Stimulated activated CD8-positive, alpha-beta memory T cell treated with anti-CD3 and anti-CD28 coated beads, Interleukin-15, amount 100 ng/mL, for 48 hours (primary cell): ENCODE data around the gene SCN2A.

Source experiments
- DNase-seq, 2 donors: peaks; one replicate each; pipeline ENCODE4 v3.0.0-alpha.2; 2020; ENCODE audit warnings: low read depth in 2 of 2

Gene SCN2A

DNA sequence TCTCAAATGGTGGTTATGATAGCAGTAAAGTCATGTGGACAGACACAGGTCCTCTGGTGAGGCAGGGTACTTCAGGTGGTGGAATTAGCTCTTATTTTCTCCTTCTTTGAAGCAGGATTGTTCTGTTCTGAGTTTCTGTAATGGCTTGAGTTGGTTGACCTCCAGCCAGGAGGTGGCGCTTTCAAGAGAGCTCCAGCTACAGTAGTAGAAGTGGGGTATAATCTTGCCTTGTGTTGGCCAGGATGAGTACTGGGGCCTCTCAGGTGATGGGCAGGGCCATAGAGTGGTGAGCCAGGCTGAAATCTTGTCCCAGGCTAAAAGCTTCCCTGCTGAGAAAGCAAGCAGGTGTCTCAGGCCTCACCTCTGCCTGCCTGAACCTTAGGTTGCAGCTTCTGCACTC lies 177.8 kb downstream of the SCN2A start:
- no peak for DNase-seq

GRCh38 chr2:165420231-165420630 lies 181.0 kb downstream of the SCN2A start:
- DNase-seq = no peak

DNA sequence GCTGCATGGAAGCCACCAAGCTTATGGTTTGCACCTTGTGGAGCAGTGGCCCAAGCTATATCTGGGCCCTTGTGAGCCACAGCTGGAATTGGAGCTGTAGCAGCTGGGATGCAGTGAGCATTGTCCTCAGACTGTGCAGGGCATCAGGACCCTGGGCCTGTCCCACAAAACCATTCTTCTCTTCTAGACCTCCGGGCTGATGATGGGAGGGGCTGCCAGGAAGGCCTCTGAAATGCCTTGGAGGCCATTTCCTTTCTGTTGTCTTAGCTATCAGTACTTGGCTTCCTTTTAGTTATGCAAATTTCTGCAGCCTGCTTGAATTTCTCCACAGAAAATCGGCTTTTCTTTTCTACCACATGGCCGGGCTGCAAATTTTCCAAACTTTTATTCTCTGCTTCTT lies 183.9 kb downstream of the SCN2A start:
- DNase-seq = no peak

DNA sequence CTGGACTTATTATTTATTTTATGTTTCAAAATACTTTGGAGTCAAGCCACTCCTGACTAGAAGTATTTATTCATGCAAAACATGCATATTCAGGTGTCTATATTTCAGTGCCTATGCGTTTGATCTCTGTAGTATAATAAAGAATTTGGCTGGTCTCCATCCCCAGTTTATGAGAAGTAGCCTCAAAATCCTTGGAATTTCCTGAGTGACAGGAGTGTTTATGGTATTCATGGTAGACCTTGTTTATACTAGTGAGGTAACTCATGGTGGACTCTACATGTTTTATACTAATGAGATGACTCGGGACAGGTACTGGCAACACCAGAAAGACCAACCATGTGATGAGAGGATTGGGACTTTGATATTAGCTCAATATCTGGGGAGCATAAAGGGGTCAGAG lies 186.3 kb downstream of the SCN2A start:
- DNase-seq = no peak

DNA sequence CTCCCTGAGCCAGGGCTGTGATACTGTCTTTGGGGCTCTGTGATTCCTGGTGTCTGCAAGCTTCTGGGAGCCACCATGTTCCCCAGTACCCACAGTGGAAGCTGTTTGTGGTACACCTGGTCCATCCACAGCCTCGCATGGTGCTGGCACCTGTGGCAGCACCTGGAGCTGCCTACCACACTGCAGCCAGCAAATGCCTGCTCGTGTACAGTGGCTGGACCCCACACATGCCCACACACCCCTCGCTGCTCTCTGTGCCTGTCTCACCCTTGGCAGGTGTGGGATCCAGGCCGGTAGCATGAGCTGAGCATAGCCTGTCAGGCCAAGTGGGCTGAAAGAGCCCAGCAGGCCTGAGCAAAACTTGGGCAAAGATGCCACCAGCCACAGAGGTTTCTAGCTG lies 188.5 kb downstream of the SCN2A start:
- DNase-seq = no peak

- no peak for DNase-seq
Measured at GRCh38 chr2:165428926-165429325, 189.7 kb downstream of the SCN2A start.

DNA sequence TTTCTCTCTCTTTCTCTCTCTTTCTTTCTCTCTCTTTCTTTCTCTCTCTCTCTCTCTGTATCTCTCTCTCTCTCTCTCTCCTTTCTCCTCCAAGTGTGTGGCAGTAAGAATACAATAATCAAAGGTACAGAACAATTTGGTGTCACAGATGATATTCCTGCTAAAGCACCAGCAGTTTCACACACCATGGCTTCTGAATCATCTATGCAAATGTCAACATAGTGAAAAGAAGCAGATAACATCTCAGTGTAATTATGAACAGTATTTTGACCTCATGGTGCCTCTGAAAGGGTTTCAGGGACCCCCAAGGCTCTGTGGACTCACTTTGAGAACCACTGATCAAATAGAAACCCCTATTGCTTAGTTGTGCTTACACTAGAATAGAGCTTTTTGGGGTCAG lies 191.8 kb downstream of the SCN2A start:
- DNase-seq = no peak

GRCh38 chr2:165432234-165432966 lies 193.2 kb downstream of the SCN2A start:
- DNase-seq = no peak

DNA sequence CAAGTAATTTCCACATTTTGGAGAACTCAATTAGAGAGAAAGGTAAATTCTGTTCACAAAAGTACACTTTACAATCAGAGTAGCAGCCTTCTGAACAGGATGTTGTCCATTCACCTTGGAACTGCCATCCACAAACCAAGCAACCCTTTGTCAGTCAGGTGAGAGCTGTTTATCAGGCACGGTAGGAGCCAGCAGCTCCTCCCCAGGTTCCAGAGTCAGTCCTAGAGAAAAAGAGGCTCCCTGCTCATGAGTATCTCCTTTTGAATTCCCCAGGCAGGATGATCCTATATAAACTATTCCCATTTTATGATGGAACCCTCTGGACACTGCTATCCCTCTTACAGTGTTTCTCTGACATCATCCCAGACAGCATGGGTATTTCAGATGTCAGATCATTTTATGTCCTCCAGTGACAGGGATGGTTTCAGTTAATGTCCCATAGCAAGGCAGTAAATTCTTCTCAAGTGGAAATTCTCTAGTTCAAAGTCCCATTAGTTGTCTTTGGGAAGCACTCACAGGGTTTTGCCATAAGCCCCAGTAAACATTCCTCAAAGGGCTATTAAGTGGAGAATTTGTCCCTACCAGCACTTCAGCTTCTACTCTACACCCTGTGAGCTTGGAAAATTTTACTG lies 195.8 kb downstream of the SCN2A start:
- no peak for DNase-seq

DNA sequence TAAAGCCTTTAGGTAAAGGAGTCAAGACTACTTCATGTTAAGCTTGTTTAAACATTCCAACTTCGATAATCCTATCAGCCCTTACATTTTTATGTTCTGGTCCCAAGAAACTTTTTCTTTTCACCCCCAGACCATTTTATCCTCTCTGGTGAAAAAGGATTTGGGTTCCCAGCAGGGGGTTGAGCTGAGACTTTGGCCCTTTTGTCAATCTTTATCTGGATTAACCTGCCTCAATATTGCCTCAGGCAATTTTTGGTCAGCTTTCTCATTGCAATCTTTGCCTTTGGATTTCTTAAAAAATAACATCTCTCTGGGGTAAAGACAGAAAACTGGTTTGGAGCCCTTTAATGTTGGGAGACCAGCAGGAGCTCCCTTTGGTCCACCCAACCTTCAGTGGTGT lies 196.4 kb downstream of the SCN2A start:
- no peak for DNase-seq

- no peak for DNase-seq
Measured at GRCh38 chr2:165436559-165436958, 197.3 kb downstream of the SCN2A start.

GRCh38 chr2:165440367-165440766 lies 201.2 kb downstream of the SCN2A start:
- DNase-seq = no peak
